Measurements from ENCODE around the gene GALNT2.

GALNT2 gene

GRCh38 chr1:230099465-230099864 is 32.4 kb downstream of the GALNT2 start:
- FAIRE-seq, result no peak
- no peak for TF ChIP-seq POLR2A (IDR thresholded peaks at IDR 0.05; ENCODE audit: low read depth, low read length)
- DNase-seq (ENCODE audit: insufficient read length, low spot score), result no peak

GRCh38 chr1:230100932-230101331 is 33.9 kb downstream of the GALNT2 start:
- TF ChIP-seq POLR2A (IDR thresholded peaks at IDR 0.05; ENCODE audit: low read depth, low read length), result no peak
- FAIRE-seq, result no peak
- no peak for DNase-seq (ENCODE audit: insufficient read length, low spot score)

- TF ChIP-seq POLR2A (IDR thresholded peaks at IDR 0.05; ENCODE audit: low read depth, low read length), result no peak
- DNase-seq (ENCODE audit: insufficient read length, low spot score) (no peak), FAIRE-seq (no peak)
These were observed 34.5 kb downstream of the GALNT2 start for GRCh38 chr1:230101556-230101955.

GRCh38 chr1:230102046-230102445 is 35.0 kb downstream of the GALNT2 start:
- FAIRE-seq, result no peak
- no peak for TF ChIP-seq POLR2A (IDR thresholded peaks at IDR 0.05; ENCODE audit: low read depth, low read length)
- no peak for DNase-seq (ENCODE audit: insufficient read length, low spot score)

- TF ChIP-seq POLR2A (IDR thresholded peaks at IDR 0.05; ENCODE audit: low read depth, low read length), result no peak
- FAIRE-seq (no peak), DNase-seq (ENCODE audit: insufficient read length, low spot score) (no peak)
These were observed 35.4 kb downstream of the GALNT2 start for GRCh38 chr1:230102472-230102871.

- DNase-seq (ENCODE audit: insufficient read length, low spot score) (no peak), FAIRE-seq (no peak)
- TF ChIP-seq POLR2A (IDR thresholded peaks at IDR 0.05; ENCODE audit: low read depth, low read length), result no peak
These were observed 36.5 kb downstream of the GALNT2 start for GRCh38 chr1:230103306-230104173.

GRCh38 chr1:230104395-230105244 is 37.6 kb downstream of the GALNT2 start:
- peak; percentile 50 for FAIRE-seq
- DNase-seq (ENCODE audit: insufficient read length, low spot score), result peak; percentile 87
- no peak for TF ChIP-seq POLR2A (IDR thresholded peaks at IDR 0.05; ENCODE audit: low read depth, low read length)

- DNase-seq (ENCODE audit: insufficient read length, low spot score) (no peak), FAIRE-seq (no peak)
- no peak for TF ChIP-seq POLR2A (IDR thresholded peaks at IDR 0.05; ENCODE audit: low read depth, low read length)
These were observed 38.3 kb downstream of the GALNT2 start for GRCh38 chr1:230105245-230105753.

- no peak for TF ChIP-seq POLR2A (IDR thresholded peaks at IDR 0.05; ENCODE audit: low read depth, low read length)
- FAIRE-seq (no peak), DNase-seq (ENCODE audit: insufficient read length, low spot score) (peak; percentile 58)
These were observed 39.0 kb downstream of the GALNT2 start for GRCh38 chr1:230105754-230106625.

- TF ChIP-seq POLR2A (IDR thresholded peaks at IDR 0.05; ENCODE audit: low read depth, low read length), result no peak
- FAIRE-seq, result no peak
These were observed 40.9 kb downstream of the GALNT2 start for GRCh38 chr1:230107941-230108340.

GRCh38 chr1:230108580-230108979 is 41.5 kb downstream of the GALNT2 start:
- DNase-seq (ENCODE audit: insufficient read length, low spot score) (no peak), FAIRE-seq (no peak)
- no peak for TF ChIP-seq POLR2A (IDR thresholded peaks at IDR 0.05; ENCODE audit: low read depth, low read length)

More at GRCh38 chr1:230107941-230108340, 40.9 kb downstream of the GALNT2 start:
- no peak for DNase-seq (ENCODE audit: insufficient read length, low spot score)

GRCh38 chr1:230109066-230109465 is 42.0 kb downstream of the GALNT2 start:
- TF ChIP-seq POLR2A (IDR thresholded peaks at IDR 0.05; ENCODE audit: low read depth, low read length), result no peak
- FAIRE-seq, result no peak
- no peak for DNase-seq (ENCODE audit: insufficient read length, low spot score)

GRCh38 chr1:230109895-230110667 is 43.0 kb downstream of the GALNT2 start:
- DNase-seq (ENCODE audit: insufficient read length, low spot score) (no peak), FAIRE-seq (no peak)
- no peak for TF ChIP-seq POLR2A (IDR thresholded peaks at IDR 0.05; ENCODE audit: low read depth, low read length)
